Activated CD4-positive, alpha-beta T cell treated with anti-CD3 and anti-CD28 coated beads, Interleukin-2, amount 50 U/mL, for 24 hours (primary cell): ENCODE measurements around the gene ASB15.

Experiments
- DNase-seq, 2 donors: peaks; one replicate each; pipeline ENCODE4 v3.0.0-alpha.2; 2020; ENCODE audit warnings: low read depth in 1 of 2, low spot score in 1 of 2

ASB15 gene

GRCh38 chr7:123594813-123595241 is 6.8 kb upstream of the ASB15 start:
- no peak for DNase-seq

- DNase-seq: no peak
Measured at GRCh38 chr7:123598657-123599056, 3.0 kb upstream of the ASB15 start.

GRCh38 chr7:123599766-123600165 is 1.9 kb upstream of the ASB15 start:
- no peak for DNase-seq

GRCh38 chr7:123600876-123601275 is 745 bp upstream of the ASB15 start:
- DNase-seq: no peak

- DNase-seq: no peak
Measured at GRCh38 chr7:123602648-123603047, 1.0 kb downstream of the ASB15 start.

- DNase-seq: no peak
Measured at GRCh38 chr7:123604739-123605138, 3.1 kb downstream of the ASB15 start.

- no peak for DNase-seq
Measured at GRCh38 chr7:123607423-123607975, 5.9 kb downstream of the ASB15 start.

- DNase-seq: no peak
Measured at GRCh38 chr7:123608991-123609882, 7.6 kb downstream of the ASB15 start.

GRCh38 chr7:123609883-123610239 is 8.2 kb downstream of the ASB15 start:
- no peak for DNase-seq

GRCh38 chr7:123612024-123612423 is 10.4 kb downstream of the ASB15 start:
- DNase-seq: no peak

GRCh38 chr7:123615344-123615743 is 13.7 kb downstream of the ASB15 start:
- DNase-seq: no peak

GRCh38 chr7:123616223-123616622 is 14.6 kb downstream of the ASB15 start:
- DNase-seq: no peak

- DNase-seq: no peak
Measured at GRCh38 chr7:123621707-123622106, 20.1 kb downstream of the ASB15 start.

- no peak for DNase-seq
Measured at GRCh38 chr7:123622660-123623386, 21.2 kb downstream of the ASB15 start.

- peak; percentile 16 to 22 for DNase-seq
Measured at GRCh38 chr7:123624527-123625183, 23.0 kb downstream of the ASB15 start.

GRCh38 chr7:123625254-123625653 is 23.6 kb downstream of the ASB15 start:
- DNase-seq: no peak

GRCh38 chr7:123627851-123628250 is 26.2 kb downstream of the ASB15 start:
- DNase-seq: no peak

GRCh38 chr7:123628829-123629228 is 27.2 kb downstream of the ASB15 start:
- DNase-seq: no peak

GRCh38 chr7:123629281-123629680 is 27.7 kb downstream of the ASB15 start:
- no peak for DNase-seq

- no peak for DNase-seq
Measured at GRCh38 chr7:123632808-123633207, 31.2 kb downstream of the ASB15 start.

GRCh38 chr7:123633553-123633952 is 31.9 kb downstream of the ASB15 start:
- no peak for DNase-seq
